OCI-LY1 (cell line): ENCODE data around the gene ICE1.

Experiments used
- H2AFZ ChIP-seq: fragments of 200-600 bp; sonication (generic), shearing (Covaris generic); 2 replicates; pipeline ENCODE4 v1.6.0; 2014; ENCODE audit warnings: antibody characterized with exemption, mild to moderate bottlenecking, low read length
- H3F3A ChIP-seq: fragments of 200-600 bp; sonication (generic), shearing (Covaris generic); 2 replicates; pipeline ENCODE4 v1.6.0; 2014; ENCODE audit warnings: mild to moderate bottlenecking, antibody characterized with exemption, low read length, moderate library complexity; ENCODE audit not compliant: insufficient read depth
- H3K27ac ChIP-seq: fragments of 200-600 bp; sonication (generic); 2 replicates; pipeline ENCODE4 v1.5.1; 2014; ENCODE audit warnings: low read length, mixed run types, mild to moderate bottlenecking, low read depth; ENCODE audit not compliant: poor library complexity, severe bottlenecking
- H3K27me3 ChIP-seq: fragments of 200-600 bp; sonication (generic); 2 replicates; pipeline ENCODE4 v1.6.0; 2014; ENCODE audit warnings: antibody characterized with exemption, mild to moderate bottlenecking, low read length, moderate library complexity; ENCODE audit not compliant: insufficient read depth
- H3K36me3 ChIP-seq: fragments of 200-600 bp; sonication (generic); 2 replicates; pipeline ENCODE4 v1.6.1; 2014; ENCODE audit warnings: mild to moderate bottlenecking, antibody characterized with exemption, low read length, moderate library complexity, mixed read lengths; ENCODE audit not compliant: insufficient read depth
- H3K4me1 ChIP-seq: fragments of 200-600 bp; sonication (generic); 2 replicates; pipeline ENCODE4 v1.5.1; 2014; ENCODE audit warnings: mild to moderate bottlenecking, low read length, moderate library complexity; ENCODE audit not compliant: insufficient read depth, severe bottlenecking
- H3K4me2 ChIP-seq: fragments of 200-600 bp; sonication (generic), shearing (Covaris generic); 2 replicates; pipeline ENCODE4 v1.6.1; 2014; ENCODE audit warnings: low read length
- H3K4me3 ChIP-seq: fragments of 200-600 bp; sonication (generic); 2 replicates; pipeline ENCODE4 v1.5.1; 2014; ENCODE audit warnings: low read length, low read depth, mild to moderate bottlenecking, mixed read lengths; ENCODE audit not compliant: poor library complexity, severe bottlenecking
- H3K79me2 ChIP-seq: fragments of 200-600 bp; shearing (Covaris generic); 2 replicates; pipeline ENCODE4 v1.6.1; 2016; ENCODE audit warnings: mixed run types, low read length, mixed read lengths; ENCODE audit not compliant: insufficient read depth
- H3K9ac ChIP-seq: fragments of 200-600 bp; sonication (generic), shearing (Covaris generic); 2 replicates; pipeline ENCODE4 v1.6.1; 2014; ENCODE audit warnings: mild to moderate bottlenecking, low read length, mixed read lengths
- H3K9me2 ChIP-seq: fragments of 200-600 bp; sonication (generic), shearing (Covaris generic); 2 replicates; pipeline ENCODE4 v1.6.1; 2014; ENCODE audit warnings: low read depth, mild to moderate bottlenecking, low read length, mixed read lengths
- H3K9me3 ChIP-seq: fragments of 200-600 bp; shearing (Covaris generic); 2 replicates; pipeline ENCODE4 v1.6.1; 2014; ENCODE audit warnings: low read length, mixed read lengths
- H4K20me1 ChIP-seq: fragments of 200-600 bp; sonication (generic), shearing (Covaris generic); 2 replicates; pipeline ENCODE4 v1.6.0; 2016; ENCODE audit warnings: mild to moderate bottlenecking, low read length; ENCODE audit not compliant: insufficient read depth
- EZH2 ChIP-seq: fragments of 200-600 bp; sonication (generic), shearing (Covaris generic); IDR thresholded peaks from 2 replicates; pipeline ENCODE4 v1.8.0; 2017; ENCODE audit warnings: borderline replicate concordance, mixed run types, mild to moderate bottlenecking, antibody characterized with exemption, low read length, moderate library complexity, mixed read lengths
- TF ChIP-seq, protein P1 (sequence below): fragments of 200-600 bp; sonication (generic), shearing (Covaris generic); IDR thresholded peaks from 2 replicates; pipeline ENCODE4 v1.5.1; 2017; ENCODE audit warnings: mild to moderate bottlenecking, antibody characterized with exemption, low read length, moderate library complexity, mixed read lengths

Gene ICE1

GRCh38 chr5:5416733-5417132, 5.7 kb upstream of the ICE1 start:
- Histone ChIP-seq H3F3A (no peaks in the 10 kb centered on the region), H3K36me3 (no peaks in the 10 kb centered on the region), H3K27me3 (no peaks in the 10 kb centered on the region), H3K4me2 (no peak overlapping the region), H3K4me1 (peaks cover 35% of the 10 kb centered on the region), H3K9ac (no peak overlapping the region), H4K20me1 (no peaks in the 10 kb centered on the region), H3K79me2 (no peaks in the 10 kb centered on the region), H3K27ac (no peak overlapping the region), H3K9me3 (0 out of 2 replicates have a peak, but pooled peaks cover under 1% of the 10 kb centered on the region), H3K4me3 (no peak overlapping the region), H3K9me2 (no peaks in the 10 kb centered on the region), H2AFZ (no peak overlapping the region)
- no peak for TF ChIP-seq EZH2
- TF ChIP-seq, protein P1, sequence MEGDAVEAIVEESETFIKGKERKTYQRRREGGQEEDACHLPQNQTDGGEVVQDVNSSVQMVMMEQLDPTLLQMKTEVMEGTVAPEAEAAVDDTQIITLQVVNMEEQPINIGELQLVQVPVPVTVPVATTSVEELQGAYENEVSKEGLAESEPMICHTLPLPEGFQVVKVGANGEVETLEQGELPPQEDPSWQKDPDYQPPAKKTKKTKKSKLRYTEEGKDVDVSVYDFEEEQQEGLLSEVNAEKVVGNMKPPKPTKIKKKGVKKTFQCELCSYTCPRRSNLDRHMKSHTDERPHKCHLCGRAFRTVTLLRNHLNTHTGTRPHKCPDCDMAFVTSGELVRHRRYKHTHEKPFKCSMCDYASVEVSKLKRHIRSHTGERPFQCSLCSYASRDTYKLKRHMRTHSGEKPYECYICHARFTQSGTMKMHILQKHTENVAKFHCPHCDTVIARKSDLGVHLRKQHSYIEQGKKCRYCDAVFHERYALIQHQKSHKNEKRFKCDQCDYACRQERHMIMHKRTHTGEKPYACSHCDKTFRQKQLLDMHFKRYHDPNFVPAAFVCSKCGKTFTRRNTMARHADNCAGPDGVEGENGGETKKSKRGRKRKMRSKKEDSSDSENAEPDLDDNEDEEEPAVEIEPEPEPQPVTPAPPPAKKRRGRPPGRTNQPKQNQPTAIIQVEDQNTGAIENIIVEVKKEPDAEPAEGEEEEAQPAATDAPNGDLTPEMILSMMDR = no peak

DNA sequence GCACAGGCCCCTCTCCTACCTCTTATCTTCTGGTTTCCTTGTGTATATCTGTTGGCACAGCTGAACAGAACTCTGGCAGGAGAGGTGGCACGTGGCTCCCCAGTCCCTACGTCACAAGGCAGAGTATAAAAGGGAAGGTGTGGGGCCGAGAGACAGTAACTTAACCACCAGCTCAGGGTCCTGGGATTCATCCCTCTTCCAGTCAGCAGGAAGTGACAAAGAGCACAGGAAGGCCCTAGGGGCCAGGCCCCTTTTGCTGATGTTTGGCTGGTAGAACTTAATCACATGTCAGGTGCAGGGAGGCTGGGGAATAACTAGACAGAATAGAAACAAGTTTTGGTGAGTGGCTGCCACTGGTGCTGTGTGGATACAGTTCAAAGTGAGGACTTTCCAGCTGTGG, 4.5 kb upstream of the ICE1 start:
- H3K4me3 ChIP-seq = no peak overlapping the region
- H3K27me3 ChIP-seq = no peaks in the 10 kb centered on the region
- H3K4me1 ChIP-seq = peaks cover 36% of the 10 kb centered on the region
- TF ChIP-seq, protein P1 = no peak
- no peak for TF ChIP-seq EZH2
- H3K9me3 ChIP-seq = no peaks in the 10 kb centered on the region
- H3K9me2 ChIP-seq = no peaks in the 10 kb centered on the region
- H2AFZ ChIP-seq = no peak overlapping the region
- H4K20me1 ChIP-seq = no peaks in the 10 kb centered on the region
- no peaks in the 10 kb centered on the region for H3F3A ChIP-seq
- H3K9ac ChIP-seq = no peak overlapping the region
- peak overlapping the region; percentile 25 for H3K27ac ChIP-seq
- H3K79me2 ChIP-seq = peaks cover 4% of the 10 kb centered on the region
- H3K4me2 ChIP-seq = no peak overlapping the region
- H3K36me3 ChIP-seq = no peaks in the 10 kb centered on the region

DNA sequence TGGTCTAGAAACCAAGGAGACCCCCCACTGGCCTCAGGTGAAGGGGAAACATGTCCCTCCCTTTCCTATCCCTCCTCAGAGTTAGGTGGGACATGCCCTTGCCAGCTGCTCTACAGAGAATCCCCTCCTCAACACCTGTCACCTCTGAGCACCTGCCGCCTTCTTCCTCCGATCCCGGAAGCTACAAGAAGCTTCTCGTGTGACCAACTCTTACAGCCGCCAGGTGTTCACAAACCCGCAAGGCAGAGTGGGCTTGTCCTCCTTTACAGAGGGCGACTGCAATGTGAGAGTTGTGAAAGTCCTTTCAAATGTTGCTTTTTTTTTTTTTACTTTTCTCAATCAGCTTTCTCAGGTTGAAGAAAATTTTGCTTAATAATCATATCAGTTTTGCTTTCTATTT, 3.7 kb upstream of the ICE1 start:
- no peaks in the 10 kb centered on the region for H3K36me3 ChIP-seq
- H3K9ac ChIP-seq = peak overlapping the region; percentile 19; the same call in 1 of the 2 replicates
- TF ChIP-seq, protein P1 = no peak
- TF ChIP-seq EZH2 = no peak
- peaks cover 12% of the 10 kb centered on the region for H3K79me2 ChIP-seq
- no peaks in the 10 kb centered on the region for H3K9me2 ChIP-seq
- peaks cover 42% of the 10 kb centered on the region for H3K4me1 ChIP-seq
- H3K4me2 ChIP-seq = peak overlapping the region; percentile 45
- H2AFZ ChIP-seq = no peak overlapping the region
- no peaks in the 10 kb centered on the region for H3K27me3 ChIP-seq
- no peaks in the 10 kb centered on the region for H3F3A ChIP-seq
- peak overlapping the region; percentile 25 for H3K27ac ChIP-seq
- peak overlapping the region; percentile 20 for H3K4me3 ChIP-seq
- no peaks in the 10 kb centered on the region for H4K20me1 ChIP-seq
- no peaks in the 10 kb centered on the region for H3K9me3 ChIP-seq
